HepG2 (cell line): ENCODE measurements around the gene NGEF. TPM values are rescaled to one million over a fixed set of nuclear protein-coding genes. Genes with fewer than 3 reads are reported as not detected.

ENCODE experiments used
- ATAC-seq: fragments of 200-7000 bp; cut with Tn5 transposase; 3 replicates; pipeline ENCODE4 v1.9.1; 2020; ENCODE audit warnings: mild to moderate bottlenecking, moderate library complexity
- BruUV-seq: library from RNA; stranded (reverse); fragments of 400-500 nt; replicated peaks from 2 replicates; lab custom pipeline; 2021; lab: Mats Ljungman, UMichigan
- CTCF ChIA-PET: fragments of 300-600 bp; formaldehyde crosslinking; extraction: SDS; loops from one replicate; lab custom pipeline; 2021; ENCODE audit warnings: low total read pairs, inconsistent platforms, low intra/inter-chr PET ratio; lab: Yijun Ruan, JAX
- POLR2A ChIA-PET: fragments of 350-600 bp; sonication (Branson Sonifier 250); formaldehyde crosslinking; loops from one replicate; lab custom pipeline; 2020; ENCODE audit warnings: antibody characterized with exemption, inconsistent platforms; lab: Yijun Ruan, JAX
- DNase-seq: peaks from one replicate; pipeline ENCODE4 v3.0.0-alpha.2; 2015; ENCODE audit warnings: low spot score
- FAIRE-seq: peaks from 3 replicates; lab custom pipeline; 2011; peaks lifted over from hg19 to GRCh38; lab: Jason Lieb, UNC
- H2AFZ ChIP-seq: one replicate; pipeline ENCODE4 v1.6.1; 2011; ENCODE audit warnings: low read length, inconsistent platforms
- H3K27ac ChIP-seq: fragments of 300-600 bp; 3 replicates; pipeline ENCODE4 v1.8.0; 2011; ENCODE audit warnings: mixed run types, mild to moderate bottlenecking, mixed read lengths, low read length, inconsistent platforms; ENCODE audit not compliant: insufficient read depth; ENCODE audit errors: extremely low read length
- H3K27me3 ChIP-seq, 2 experiments: fragments of 200-600 bp in 1 of 2; 2 replicates in 1 of 2; 3 replicates in 1 of 2; pipeline versions ENCODE4 v1.6.0 to v1.8.0; 2011; ENCODE audit warnings: low read length in 2 of 2, mild to moderate bottlenecking in 2 of 2, moderate library complexity in 2 of 2, inconsistent platforms in 1 of 2; ENCODE audit not compliant: insufficient read depth in 2 of 2, control insufficient read depth in 1 of 2
- H3K36me3 ChIP-seq, 2 experiments: fragments of 200-600 bp in 1 of 2; replicated peaks in 1 of 2; 2 replicates in 1 of 2; 3 replicates in 1 of 2; pipeline versions ENCODE4 v1.5.1 to v1.8.0; 2011; ENCODE audit warnings: low read length in 2 of 2, inconsistent platforms in 1 of 2; ENCODE audit not compliant: insufficient read depth in 2 of 2, control insufficient read depth in 1 of 2
- H3K4me1 ChIP-seq: 2 replicates; pipeline ENCODE4 v1.5.1; 2012; ENCODE audit warnings: low read length, inconsistent platforms; ENCODE audit not compliant: insufficient read depth
- H3K4me2 ChIP-seq: 2 replicates; pipeline ENCODE4 v1.6.0; 2011; ENCODE audit warnings: low read depth, low read length, inconsistent platforms
- H3K4me3 ChIP-seq, 3 experiments: fragments of 200-600 bp in 1 of 3; sonication (generic), shearing (Covaris generic) in 1 of 3; replicated peaks in 1 of 3; 2 replicates each; pipeline ENCODE4 v1.5.1; 2011 to 2016; ENCODE audit warnings: low read length in 3 of 3, inconsistent platforms in 2 of 3, low read depth in 2 of 3, mild to moderate bottlenecking in 2 of 3, control low read depth in 1 of 3, mixed read lengths in 1 of 3; ENCODE audit not compliant: insufficient read depth in 1 of 3
- H3K79me2 ChIP-seq: one replicate; pipeline ENCODE4 v1.6.1; 2011; ENCODE audit warnings: low read length, inconsistent platforms; ENCODE audit not compliant: insufficient read depth
- H3K9ac ChIP-seq: 2 replicates; pipeline ENCODE4 v1.6.0; 2011; ENCODE audit warnings: mild to moderate bottlenecking, low read depth, low read length, inconsistent platforms; ENCODE audit not compliant: insufficient read depth
- H3K9me3 ChIP-seq: 2 replicates; pipeline ENCODE4 v1.5.1; 2012; ENCODE audit warnings: mild to moderate bottlenecking, low read length
- H4K20me1 ChIP-seq: 2 replicates; pipeline ENCODE4 v1.6.0; 2011; ENCODE audit warnings: inconsistent platforms, mild to moderate bottlenecking, low read length, moderate library complexity; ENCODE audit not compliant: insufficient read depth
- ATF4 ChIP-seq, 2 experiments: fragments of 450-650 bp in 1 of 2; sonication (generic) in 1 of 2; formaldehyde crosslinking; IDR thresholded peaks; 2 replicates each; pipeline versions ENCODE4 v1.5.0 to v1.8.0; 2020 to 2022; ENCODE audit warnings: mild to moderate bottlenecking in 1 of 2, missing genetic modification reagents in 1 of 2
- ATF7 ChIP-seq, 2 experiments: fragments of 450-650 bp in 1 of 2; sonication (generic) in 1 of 2; formaldehyde crosslinking in 1 of 2; IDR thresholded peaks; 2 replicates each; pipeline versions ENCODE4 v1.4.0 to v1.6.1; 2016 to 2020; ENCODE audit warnings: antibody characterized with exemption in 1 of 2, mild to moderate bottlenecking in 1 of 2, missing genetic modification reagents in 1 of 2
- IKZF5 ChIP-seq: IDR thresholded peaks from 2 replicates; pipeline ENCODE4 v1.6.1; 2018; ENCODE audit warnings: missing genetic modification reagents, mild to moderate bottlenecking, missing compliant biosample characterization
- MED8 ChIP-seq: sonication (generic); formaldehyde crosslinking; IDR thresholded peaks from 2 replicates; pipeline ENCODE4 v1.8.1; 2023; ENCODE audit warnings: mild to moderate bottlenecking, missing genetic modification reagents; ENCODE audit not compliant: insufficient replicate concordance
- MEIS2 ChIP-seq: sonication (generic); formaldehyde crosslinking; IDR thresholded peaks from 2 replicates; pipeline ENCODE4 v1.9.0; 2021; ENCODE audit warnings: mild to moderate bottlenecking, missing genetic modification reagents
- PCBP1 ChIP-seq: fragments of 200-400 bp; formaldehyde crosslinking; IDR thresholded peaks from 2 replicates; pipeline ENCODE4 v1.6.1; 2017; ENCODE audit warnings: mild to moderate bottlenecking, low read depth, low read length, borderline replicate concordance
- RBM22 ChIP-seq: fragments of 200-400 bp; formaldehyde crosslinking; optimal IDR thresholded peaks from 2 replicates; pipeline ENCODE3; 2017; ENCODE audit warnings: mild to moderate bottlenecking, low read length, moderate library complexity
- TOPORS ChIP-seq: sonication (generic); formaldehyde crosslinking; IDR thresholded peaks from 2 replicates; pipeline ENCODE4 v1.8.0; 2023; ENCODE audit warnings: mild to moderate bottlenecking, missing genetic modification reagents
- ZNF24 ChIP-seq: fragments of 450-650 bp; IDR thresholded peaks from 2 replicates; pipeline ENCODE4 v1.6.1; 2017; ENCODE audit warnings: antibody characterized with exemption, mild to moderate bottlenecking
- ZNF781 ChIP-seq: sonication (generic); formaldehyde crosslinking; IDR thresholded peaks from 2 replicates; pipeline ENCODE4 v1.5.1; 2020; ENCODE audit warnings: borderline replicate concordance, mild to moderate bottlenecking, missing genetic modification reagents; ENCODE audit errors: not compliant biosample characterization
- ZNF878 ChIP-seq: sonication (generic); formaldehyde crosslinking; IDR thresholded peaks from 2 replicates; pipeline ENCODE4 v1.8.1; 2023; ENCODE audit warnings: mild to moderate bottlenecking, missing genetic modification reagents, moderate library complexity
- WGBS: methylation state at CpG from one replicate; pipeline ENCODE4 v1.1.6; 2017; ENCODE audit warnings: low lambda C conversion rate; 5-methylcytosine and 5-hydroxymethylcytosine counted together
- in situ Hi-C: cut with HindIII; loops from 2 replicates; pipeline ENCODE4 v1.10.0; 2017; ENCODE audit warnings: low pct_unique_long_range_greater_than_20kb; ENCODE audit not compliant: extremely low pct_ligation_motif_present
- intact Hi-C: fragments of 100-400 bp; cut with micrococcal nuclease; formaldehyde crosslinking; loops from one replicate; pipeline ENCODE4 v1.10.0; 2022; ENCODE audit not compliant: unreplicated experiment
- polyA plus RNA-seq, 8 experiments: library from polyadenylated mRNA; depleted of rRNA in 3 of 8; stranded (reverse) in 7 of 8; unstranded in 1 of 8; fragments of >200 nt; fragmentation: Illumina TruSeq in 4 of 8; extraction: Trizol in 4 of 8; gene quantifications; 2 replicates each; pipeline versions ENCODE4 v1.2.1 to v1.2.3, GENCODE V29; 2011 to 2016; ENCODE audit warnings: low read depth in 4 of 8, missing spikeins in 1 of 8, mixed read lengths in 1 of 8; ENCODE audit not compliant: insufficient read depth in 1 of 8
- total RNA-seq, 5 experiments: library from RNA; depleted of rRNA; stranded (reverse); fragments of >200 nt; fragmentation: Illumina TruSeq; extraction: Trizol; gene quantifications; 2 replicates each; pipeline ENCODE4 v1.2.3, GENCODE V29; 2016; ENCODE audit warnings: low read depth in 1 of 5
- TF ChIP-seq, protein P1 (sequence below): fragments of 450-650 bp; IDR thresholded peaks from 2 replicates; pipeline ENCODE4 v1.6.1; 2016
- TF ChIP-seq, protein P2 (sequence below): sonication (generic); formaldehyde crosslinking; IDR thresholded peaks from 2 replicates; pipeline ENCODE4 v1.8.0; 2022; ENCODE audit warnings: missing genetic modification reagents, low read depth, mild to moderate bottlenecking, borderline replicate concordance

NGEF gene
- total and polyA plus RNA-seq, 2 of the 13 experiments (the other 11 are each of a cell fraction or from before 2014, with no cell fraction given) = 14.4 to 36.9 TPM

DNA sequence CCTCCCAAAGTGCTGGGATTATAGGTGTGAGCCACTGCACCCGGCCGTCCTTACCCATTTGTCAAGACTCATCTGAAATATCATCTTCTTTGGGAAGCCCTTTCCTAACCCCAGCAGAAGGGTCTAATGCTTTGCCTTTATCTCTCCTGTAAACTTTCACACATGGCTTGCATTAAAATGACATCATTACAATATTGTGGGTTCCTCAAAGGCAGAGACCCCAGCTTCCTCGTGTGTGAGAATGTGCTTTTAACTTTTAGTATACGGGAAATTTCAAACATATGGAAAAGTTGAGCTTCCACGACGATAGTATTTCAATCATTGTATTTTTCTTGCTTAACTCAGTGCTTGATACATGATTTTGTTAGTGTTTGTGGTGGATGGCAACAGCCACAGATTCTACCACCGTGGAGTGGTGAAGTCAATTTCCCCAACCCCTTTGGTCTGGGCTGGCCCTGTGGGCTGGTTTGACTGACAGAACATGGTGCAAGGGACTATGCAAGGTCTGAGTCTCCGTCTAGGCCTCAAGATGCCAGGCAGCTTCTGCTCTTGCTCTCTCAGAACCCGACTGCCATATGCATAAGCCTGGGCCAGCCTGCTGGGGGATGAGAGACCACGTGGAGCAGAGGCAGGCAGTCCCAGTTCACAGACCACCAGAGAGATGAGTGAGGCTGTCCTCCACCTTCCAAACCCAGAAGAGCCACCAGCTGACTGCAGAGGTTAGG is 39.9 kb downstream of the NGEF start:
- no peak overlapping the region for H3K27ac ChIP-seq
- H3K4me3 ChIP-seq = no peak overlapping the region
- H3K36me3 ChIP-seq = peaks cover 12 to 33% of the 10 kb centered on the region in 2 experiments; a peak in 4 of 5 replicates
- FAIRE-seq (no peak), DNase-seq (no peak), ATAC-seq (no peak)
- no peaks in the 10 kb centered on the region for H3K4me1 ChIP-seq
- intact Hi-C loops = no loop called here
- no peak overlapping the region for H3K4me2 ChIP-seq
- no peak overlapping the region for H2AFZ ChIP-seq
- no peak for TF ChIP-seq ZNF24
- TF ChIP-seq ZNF878 (CRISPR knock-in tag) = no peak
- TF ChIP-seq ATF7 (IDR thresholded peaks at IDR 0.05) = peak; percentile 68
- no peak for TF ChIP-seq ATF7 (CRISPR knock-in tag; IDR thresholded peaks at IDR 0.05)
- TF ChIP-seq, protein P1, sequence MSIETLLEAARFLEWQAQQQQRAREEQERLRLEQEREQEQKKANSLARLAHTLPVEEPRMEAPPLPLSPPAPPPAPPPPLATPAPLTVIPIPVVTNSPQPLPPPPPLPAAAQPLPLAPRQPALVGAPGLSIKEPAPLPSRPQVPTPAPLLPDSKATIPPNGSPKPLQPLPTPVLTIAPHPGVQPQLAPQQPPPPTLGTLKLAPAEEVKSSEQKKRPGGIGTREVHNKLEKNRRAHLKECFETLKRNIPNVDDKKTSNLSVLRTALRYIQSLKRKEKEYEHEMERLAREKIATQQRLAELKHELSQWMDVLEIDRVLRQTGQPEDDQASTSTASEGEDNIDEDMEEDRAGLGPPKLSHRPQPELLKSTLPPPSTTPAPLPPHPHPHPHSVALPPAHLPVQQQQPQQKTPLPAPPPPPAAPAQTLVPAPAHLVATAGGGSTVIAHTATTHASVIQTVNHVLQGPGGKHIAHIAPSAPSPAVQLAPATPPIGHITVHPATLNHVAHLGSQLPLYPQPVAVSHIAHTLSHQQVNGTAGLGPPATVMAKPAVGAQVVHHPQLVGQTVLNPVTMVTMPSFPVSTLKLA = 0 out of 2 replicates have a peak, but pooled peaks have one; percentile 15
- TF ChIP-seq, all 625 proteins: peak for 2
- Histone ChIP-seq H3K27me3 (no peaks in the 10 kb centered on the region), H3K79me2 (no peaks in the 10 kb centered on the region), H3K9ac (no peak overlapping the region), H4K20me1 (no peaks in the 10 kb centered on the region), H3K9me3 (no peaks in the 10 kb centered on the region)
- no TSS peak for BruUV-seq
- POLR2A ChIA-PET = no interaction called here
- CTCF ChIA-PET = no interaction called here
- WGBS = 91% methylated on average over 9 of the region's 10 CpGs
- in situ Hi-C loops = no loop called here

DNA sequence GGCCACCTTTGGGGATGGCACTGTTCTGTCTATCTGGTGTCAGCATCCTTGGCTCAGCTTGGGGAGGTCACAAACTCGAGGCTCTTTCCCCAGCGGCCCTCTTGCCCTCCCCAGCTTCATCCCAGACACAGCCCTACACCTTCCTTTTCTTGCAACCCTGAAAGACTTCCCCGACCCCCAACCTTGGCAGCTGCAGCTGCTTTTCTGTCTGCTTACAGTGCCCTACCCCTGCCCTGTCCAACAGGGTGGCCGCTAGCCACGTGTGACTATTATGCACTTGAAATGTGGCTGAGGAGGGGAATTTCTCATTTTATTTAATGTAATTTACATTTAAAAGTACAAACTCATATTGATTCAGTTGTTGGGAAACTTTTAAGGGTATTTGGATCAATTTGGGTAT is 41.3 kb downstream of the NGEF start:
- POLR2A ChIA-PET = no interaction called here

More for the DNA sequence above, 41.3 kb downstream of the NGEF start:
- Histone ChIP-seq H2AFZ (no peak overlapping the region), H3K27me3 (no peaks in the 10 kb centered on the region), H3K9me3 (no peaks in the 10 kb centered on the region), H3K4me1 (no peaks in the 10 kb centered on the region), H3K9ac (no peak overlapping the region), H3K79me2 (no peaks in the 10 kb centered on the region), H3K4me3 (no peak overlapping the region), H3K36me3 (peaks cover 12 to 41% of the 10 kb centered on the region in 2 experiments; a peak in 4 of 5 replicates), H3K4me2 (no peak overlapping the region), H4K20me1 (no peaks in the 10 kb centered on the region), H3K27ac (no peak overlapping the region)
- FAIRE-seq = no peak
- in situ Hi-C loops (no loop called here), intact Hi-C loops (no loop called here)
- no peak for ATAC-seq
- CTCF ChIA-PET = no interaction called here
- TF ChIP-seq ZNF781 (CRISPR knock-in tag) (no peak), MEIS2 (CRISPR knock-in tag) (no peak), IKZF5 (CRISPR knock-in tag) (no peak), PCBP1 (no peak), MED8 (CRISPR knock-in tag) (no peak), TOPORS (CRISPR knock-in tag) (no peak), RBM22 (no peak), ATF4 (CRISPR knock-in tag; IDR thresholded peaks at IDR 0.05) (no peak)
- TF ChIP-seq, protein P2, sequence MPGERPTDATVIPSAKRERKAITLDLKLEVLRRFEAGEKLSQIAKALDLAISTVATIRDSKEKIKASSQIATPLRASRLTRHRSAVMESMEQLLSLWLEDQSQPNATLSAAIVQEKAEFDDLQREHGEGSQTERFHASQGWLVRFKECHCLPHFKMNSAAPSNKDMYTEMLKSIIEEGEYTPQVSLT (CRISPR knock-in tag) = no peak
- 94% methylated on average over 5 of the region's 5 CpGs for whole genome bisulfite sequencing
- no TSS peak for BruUV-seq
- DNase-seq = no peak
